CD8-positive, alpha-beta memory T cell (primary cell): ENCODE measurements around the gene CDC42EP1. TPM values are rescaled to one million over a fixed set of nuclear protein-coding genes. Genes with fewer than 3 reads are reported as not detected.

Source experiments
- CTCF ChIA-PET: fragments of 350-600 bp; sonication (Branson Sonifier 250); formaldehyde crosslinking; loops from one replicate; lab custom pipeline; 2021; ENCODE audit warnings: antibody characterized with exemption; lab: Charles Lee
- POLR2A ChIA-PET: fragments of 350-600 bp; sonication (Branson Sonifier 250); formaldehyde crosslinking; loops from one replicate; lab custom pipeline; 2021; ENCODE audit warnings: antibody characterized with exemption; lab: Charles Lee
- DNase-seq, 5 donors: peaks; one replicate each; pipeline versions ENCODE4 v3.0.0 to v3.0.0-alpha.2; 2020 to 2022; ENCODE audit warnings: mixed read lengths in 1 of 5
- H3K27ac ChIP-seq: one replicate; pipeline ENCODE4 v1.7.0; 2013; ENCODE audit warnings: low read depth, mild to moderate bottlenecking, low read length, moderate library complexity
- H3K27me3 ChIP-seq: 2 replicates; pipeline ENCODE4 v1.7.0; 2013; ENCODE audit warnings: low read length, mild to moderate bottlenecking; ENCODE audit not compliant: insufficient read depth, poor library complexity, severe bottlenecking
- H3K36me3 ChIP-seq: 2 replicates; pipeline ENCODE4 v1.7.0; 2013; ENCODE audit warnings: mild to moderate bottlenecking, low read length, moderate library complexity; ENCODE audit not compliant: insufficient read depth
- H3K4me1 ChIP-seq: 2 replicates; pipeline ENCODE4 v1.7.0; 2013; ENCODE audit warnings: mild to moderate bottlenecking, low read length, moderate library complexity; ENCODE audit not compliant: insufficient read depth
- H3K4me3 ChIP-seq: 2 replicates; pipeline ENCODE4 v1.7.0; 2013; ENCODE audit warnings: mild to moderate bottlenecking, low read length
- H3K9me3 ChIP-seq: 2 replicates; pipeline ENCODE4 v1.7.0; 2013; ENCODE audit warnings: mild to moderate bottlenecking, low read length
- H3K27ac Mint-ChIP-seq, 8 donors: one replicate each; pipeline ENCODE4 v1.8.0; 2020 to 2021; ENCODE audit warnings: mixed read lengths in 8 of 8, mild to moderate bottlenecking in 6 of 8, inconsistent platforms in 3 of 8, moderate library complexity in 3 of 8
- H3K27me3 Mint-ChIP-seq, 2 donors: one replicate each; pipeline ENCODE4 v1.8.0; 2020 to 2021; ENCODE audit warnings: mixed read lengths in 2 of 2, mild to moderate bottlenecking in 1 of 2, moderate library complexity in 1 of 2
- H3K36me3 Mint-ChIP-seq, 3 donors: one replicate each; pipeline ENCODE4 v1.8.0; 2020 to 2021; ENCODE audit warnings: mixed read lengths in 3 of 3, inconsistent platforms in 1 of 3, mild to moderate bottlenecking in 1 of 3
- H3K4me1 Mint-ChIP-seq, 3 donors: one replicate each; pipeline ENCODE4 v1.8.0; 2020 to 2021; ENCODE audit warnings: mixed read lengths in 3 of 3, inconsistent platforms in 1 of 3, mild to moderate bottlenecking in 1 of 3
- H3K4me3 Mint-ChIP-seq, 7 donors: one replicate each; pipeline ENCODE4 v1.8.0; 2020 to 2021; ENCODE audit warnings: mixed read lengths in 7 of 7, mild to moderate bottlenecking in 6 of 7, moderate library complexity in 4 of 7, inconsistent platforms in 2 of 7
- H3K9me3 Mint-ChIP-seq, 5 donors: one replicate each; pipeline ENCODE4 v1.8.0; 2020 to 2022; ENCODE audit warnings: mixed read lengths in 5 of 5, mild to moderate bottlenecking in 3 of 5, moderate library complexity in 2 of 5, inconsistent platforms in 1 of 5
- polyA plus RNA-seq: library from polyadenylated mRNA; unstranded; fragments of 300-500 nt; fragmentation: Illumina TruSeq; gene quantifications from one replicate; pipeline ENCODE4 v1.2.3, GENCODE V29; 2021
- total RNA-seq, 2 experiments: library from RNA; stranded (reverse); gene quantifications; one replicate each; pipeline ENCODE4 v1.2.3, GENCODE V29; 2021

CDC42EP1 gene
- total and polyA plus RNA-seq, 3 experiments from 2014 or later, result 0.13 to 0.31 TPM; not detected in 1

DNA sequence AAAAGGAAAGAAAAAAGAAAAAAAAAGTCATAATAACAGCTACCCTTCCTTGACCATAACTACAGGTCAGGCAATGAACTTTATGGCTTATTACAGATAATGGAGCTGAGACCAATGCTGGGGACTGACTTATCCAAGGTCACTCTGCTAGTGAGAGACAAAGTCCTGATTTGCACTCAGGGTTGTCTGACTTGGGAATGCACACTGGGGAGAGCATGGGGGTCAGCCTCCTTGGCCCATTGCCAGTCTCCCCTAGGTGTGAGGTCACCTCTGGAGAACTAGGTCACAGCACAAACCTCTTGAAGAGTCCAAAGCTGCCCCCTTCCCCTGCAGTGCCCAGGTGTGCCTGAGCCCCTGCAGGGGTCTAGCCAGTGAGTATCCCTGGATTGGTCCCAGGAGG is 5.3 kb upstream of the CDC42EP1 start:
- Mint-ChIP-seq H3K27me3 (peaks cover 24 to 56% of the 10 kb centered on the region in 2 donors), H3K27ac (no peak overlapping the region), H3K4me3 (no peak overlapping the region), H3K36me3 (no peaks in the 10 kb centered on the region), H3K9me3 (no peaks in the 10 kb centered on the region), H3K4me1 (peaks cover 0 to 8% (median 0%) of the 10 kb centered on the region in 3 donors)
- Histone ChIP-seq H3K27me3 (no peaks in the 10 kb centered on the region), H3K4me3 (no peak overlapping the region), H3K36me3 (no peaks in the 10 kb centered on the region), H3K9me3 (no peaks in the 10 kb centered on the region), H3K27ac (no peak overlapping the region), H3K4me1 (no peaks in the 10 kb centered on the region)
- CTCF ChIA-PET, result interaction anchor here (0.7 to 1.2 kb wide), 3 partner anchors 12 to 49 kb away, joined by 3 to 6 read pairs (median 4); no protein-coding TSS in a partner anchor
- DNase-seq, result no peak
- POLR2A ChIA-PET, result interaction anchor here (0.6 kb wide), 1 partner anchor 341 kb away, joined by 3 read pairs; no protein-coding TSS in a partner anchor

DNA sequence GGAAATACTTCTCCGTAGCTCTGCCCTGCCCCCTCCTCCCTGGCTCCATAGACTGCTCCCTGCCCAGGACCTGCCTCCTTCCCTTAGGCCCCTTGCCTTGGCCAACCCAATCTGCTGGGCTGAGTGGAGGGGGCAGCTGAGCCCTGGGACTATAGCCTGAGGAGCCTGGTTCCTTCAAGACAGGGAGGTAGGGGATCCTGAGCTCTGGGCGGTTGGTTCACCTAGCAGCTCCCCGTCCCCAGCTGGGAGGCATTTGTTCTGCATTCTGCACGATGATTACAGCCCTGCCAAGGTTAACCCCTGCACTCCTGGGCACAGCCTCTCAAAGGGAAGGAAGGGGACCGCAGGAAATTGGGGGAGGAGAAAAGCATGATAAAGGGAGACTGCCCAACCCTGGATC is 3.6 kb upstream of the CDC42EP1 start:
- Histone ChIP-seq H3K4me1 (peaks cover 10% of the 10 kb centered on the region), H3K27me3 (peaks cover 10% of the 10 kb centered on the region), H3K9me3 (no peaks in the 10 kb centered on the region), H3K27ac (no peak overlapping the region), H3K36me3 (no peaks in the 10 kb centered on the region), H3K4me3 (no peak overlapping the region)
- Mint-ChIP-seq H3K27me3 (peaks cover 29 to 54% of the 10 kb centered on the region in 2 donors), H3K27ac (no peak overlapping the region), H3K4me1 (peaks cover 2 to 15% (median 2%) of the 10 kb centered on the region in 3 donors), H3K36me3 (no peaks in the 10 kb centered on the region), H3K4me3 (no peak overlapping the region), H3K9me3 (no peaks in the 10 kb centered on the region)
- CTCF ChIA-PET, result interaction anchor here (3.4 kb wide), 1 partner anchor 11 kb away, joined by 20 read pairs; no protein-coding TSS in a partner anchor
- DNase-seq, result no peak
- POLR2A ChIA-PET, result no interaction called here

DNA sequence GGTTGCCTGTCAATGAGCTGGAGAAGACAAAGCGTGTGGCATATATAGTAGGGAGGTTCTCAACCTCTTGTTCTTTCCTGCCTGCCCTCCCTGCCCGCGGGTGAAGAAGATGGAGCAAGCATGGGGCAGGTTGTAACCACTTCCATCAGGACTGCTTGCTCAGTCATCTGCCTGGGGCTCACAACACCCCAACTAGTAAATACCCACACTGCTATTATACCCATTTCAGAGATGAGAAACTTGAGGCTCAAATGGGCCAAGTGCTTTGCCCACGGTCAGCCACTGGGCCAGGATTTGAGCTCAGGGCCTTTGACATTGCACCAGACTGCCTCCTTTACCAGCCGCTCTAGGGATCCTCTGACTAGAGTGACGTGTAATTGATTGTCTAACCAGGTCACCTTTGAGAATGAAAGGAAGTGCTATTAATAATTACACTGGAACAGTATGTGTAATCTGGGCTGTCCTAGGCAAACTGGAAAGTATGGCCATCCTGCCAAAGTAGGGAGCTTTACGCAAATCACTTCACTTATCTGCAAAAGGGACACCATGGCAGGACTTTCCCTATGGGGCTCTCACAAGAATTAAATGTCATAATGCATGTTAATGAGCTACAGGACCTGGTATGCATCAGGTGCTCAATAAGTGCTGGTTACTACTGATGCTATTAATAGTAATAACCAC is 2.8 kb upstream of the CDC42EP1 start:
- peaks cover 18% of the 10 kb centered on the region for H3K27me3 ChIP-seq
- H3K4me3 ChIP-seq, result no peak overlapping the region
- no peak overlapping the region for H3K27ac Mint-ChIP-seq
- no peaks in the 10 kb centered on the region for H3K36me3 Mint-ChIP-seq
- H3K4me1 ChIP-seq, result peaks cover 17% of the 10 kb centered on the region
- no peaks in the 10 kb centered on the region for H3K9me3 ChIP-seq
- CTCF ChIA-PET, result interaction anchor here (1.3 to 3.4 kb wide), 3 partner anchors 10 to 18 kb away, joined by 4 to 20 read pairs (median 5); no protein-coding TSS in a partner anchor
- H3K36me3 ChIP-seq, result no peaks in the 10 kb centered on the region
- H3K27ac ChIP-seq, result no peak overlapping the region
- H3K9me3 Mint-ChIP-seq, result no peaks in the 10 kb centered on the region
- H3K27me3 Mint-ChIP-seq, result peaks cover 34 to 61% of the 10 kb centered on the region in 2 donors
- H3K4me1 Mint-ChIP-seq, result peaks cover 9 to 23% (median 10%) of the 10 kb centered on the region in 3 donors
- POLR2A ChIA-PET, result interaction anchor here (0.6 kb wide), 1 partner anchor 918 kb away, joined by 11 read pairs; no protein-coding TSS in a partner anchor
- peak overlapping the region in 2 of 7 donors; percentile 3 to 28 for H3K4me3 Mint-ChIP-seq
- no peak for DNase-seq

DNA sequence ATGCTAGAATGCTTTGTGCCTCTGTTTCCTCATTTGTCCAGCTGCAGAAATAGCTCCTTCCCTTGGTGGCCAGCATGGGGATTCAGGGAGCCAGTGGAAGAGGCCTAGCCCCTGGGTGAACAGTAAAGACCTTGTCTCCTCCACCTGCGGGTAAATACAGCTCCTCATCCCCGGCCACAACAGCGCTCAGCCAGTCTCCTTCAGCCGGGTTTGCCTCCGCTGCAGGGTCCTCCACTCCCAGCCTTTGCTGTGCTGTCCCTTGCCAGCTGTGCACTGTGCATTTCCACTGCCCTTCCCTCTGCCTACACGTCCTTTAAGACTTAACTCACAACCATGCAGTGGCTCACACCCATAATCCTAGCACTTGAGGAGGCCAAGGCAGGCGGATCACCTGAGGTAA is 1.5 kb upstream of the CDC42EP1 start:
- Histone ChIP-seq H3K27me3 (peaks cover 26% of the 10 kb centered on the region), H3K4me3 (no peak overlapping the region), H3K9me3 (no peaks in the 10 kb centered on the region), H3K4me1 (peaks cover 18% of the 10 kb centered on the region), H3K27ac (no peak overlapping the region), H3K36me3 (no peaks in the 10 kb centered on the region)
- peaks cover 38 to 66% of the 10 kb centered on the region in 2 donors for H3K27me3 Mint-ChIP-seq
- no peaks in the 10 kb centered on the region for H3K9me3 Mint-ChIP-seq
- no peaks in the 10 kb centered on the region for H3K36me3 Mint-ChIP-seq
- POLR2A ChIA-PET, result no interaction called here
- DNase-seq, result no peak
- CTCF ChIA-PET, result interaction anchor here (0.7 to 10.4 kb wide), 3 partner anchors 9 to 34 kb away, joined by 4 to 315 read pairs (median 20); no protein-coding TSS in a partner anchor
- peaks cover 10 to 29% (median 12%) of the 10 kb centered on the region in 3 donors for H3K4me1 Mint-ChIP-seq
- H3K4me3 Mint-ChIP-seq, result no peak overlapping the region
- H3K27ac Mint-ChIP-seq, result no peak overlapping the region

DNA sequence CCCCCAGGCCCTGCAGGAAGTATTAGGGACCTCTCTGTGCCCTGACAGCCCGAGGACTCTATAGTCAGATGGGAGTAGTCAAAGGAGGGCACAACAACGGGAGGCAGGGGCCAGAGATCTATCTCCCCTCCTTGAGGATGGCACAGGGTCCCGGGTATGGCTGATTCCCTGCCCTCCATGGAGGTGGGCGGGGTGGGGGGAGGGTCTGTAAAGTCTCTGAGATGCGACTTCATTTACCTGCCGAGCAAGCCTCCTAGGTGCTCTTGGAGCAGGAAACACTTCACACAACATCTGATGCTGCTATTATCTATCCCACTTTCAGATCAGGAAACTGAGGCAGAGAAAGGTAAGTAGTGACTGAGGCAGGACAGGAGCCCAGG is 769 bp upstream of the CDC42EP1 start:
- peaks cover 26% of the 10 kb centered on the region for H3K27me3 ChIP-seq
- no peaks in the 10 kb centered on the region for H3K9me3 ChIP-seq
- H3K27ac Mint-ChIP-seq, result no peak overlapping the region
- ChIA-PET POLR2A (no interaction called here), CTCF (interaction anchor here (3.4 to 10.4 kb wide), 2 partner anchors 8 to 14 kb away, joined by 20 to 315 read pairs; no protein-coding TSS in a partner anchor)
- no peak overlapping the region for H3K27ac ChIP-seq
- no peak overlapping the region for H3K4me3 ChIP-seq
- H3K9me3 Mint-ChIP-seq, result no peaks in the 10 kb centered on the region
- peaks cover 10 to 29% (median 12%) of the 10 kb centered on the region in 3 donors for H3K4me1 Mint-ChIP-seq
- peaks cover 36 to 67% of the 10 kb centered on the region in 2 donors for H3K27me3 Mint-ChIP-seq
- no peak for DNase-seq
- H3K4me3 Mint-ChIP-seq, result peak overlapping the region in 5 of 7 donors; percentile 11 to 41 (median 32)
- H3K36me3 Mint-ChIP-seq, result no peaks in the 10 kb centered on the region
- H3K4me1 ChIP-seq, result peaks cover 18% of the 10 kb centered on the region
- no peaks in the 10 kb centered on the region for H3K36me3 ChIP-seq

DNA sequence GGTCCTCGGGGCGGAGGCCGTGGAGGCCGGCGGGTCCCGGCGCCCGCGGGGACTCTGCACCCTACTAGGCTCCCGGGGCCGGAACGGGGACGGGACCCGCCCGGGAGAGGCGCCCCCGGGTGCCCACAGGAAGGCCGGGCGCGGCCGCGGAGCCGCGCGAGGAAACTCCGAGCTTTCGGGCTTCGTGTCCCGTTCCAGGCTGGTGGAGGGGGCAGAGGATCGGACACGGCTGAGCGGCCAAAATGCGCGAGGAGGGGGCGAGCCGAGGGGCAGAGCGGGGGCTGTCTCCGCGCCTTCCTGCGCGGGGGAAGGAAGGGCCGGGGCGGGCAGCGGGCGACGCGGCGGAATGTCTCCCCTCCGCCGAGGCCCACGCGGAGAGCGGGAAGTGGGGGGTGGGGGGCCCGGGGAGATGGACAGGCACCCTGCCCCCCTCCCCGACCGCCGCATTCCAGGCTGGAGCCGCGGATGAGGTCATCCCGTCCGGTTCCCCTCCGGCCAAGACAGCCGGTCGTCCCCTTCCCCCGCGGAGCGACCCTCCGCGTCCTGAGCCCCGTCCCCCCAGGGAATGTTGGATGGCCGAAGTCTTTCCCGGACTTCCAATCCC is 430 bp downstream of the CDC42EP1 start:
- no peaks in the 10 kb centered on the region for H3K36me3 ChIP-seq
- no peaks in the 10 kb centered on the region for H3K9me3 Mint-ChIP-seq
- peak overlapping the region in 5 of 7 donors; percentile 47 to 70 (median 63) for H3K4me3 Mint-ChIP-seq
- H3K4me1 Mint-ChIP-seq, result peaks cover 10 to 30% (median 12%) of the 10 kb centered on the region in 3 donors
- H3K9me3 ChIP-seq, result no peaks in the 10 kb centered on the region
- no peak for DNase-seq
- ChIA-PET POLR2A (interaction anchor here (0.5 kb wide), 1 partner anchor 21 kb away, joined by 4 read pairs; no protein-coding TSS in a partner anchor), CTCF (interaction anchor here (1.5 to 10.4 kb wide), 3 partner anchors 9 to 30 kb away, joined by 10 to 315 read pairs (median 68); no protein-coding TSS in a partner anchor)
- H3K27me3 Mint-ChIP-seq, result peaks cover 36 to 64% of the 10 kb centered on the region in 2 donors
- H3K27ac Mint-ChIP-seq, result no peak overlapping the region
- peaks cover 19% of the 10 kb centered on the region for H3K4me1 ChIP-seq
- peak overlapping the region; percentile 57 for H3K27ac ChIP-seq
- H3K27me3 ChIP-seq, result peaks cover 26% of the 10 kb centered on the region
- H3K36me3 Mint-ChIP-seq, result no peaks in the 10 kb centered on the region
- H3K4me3 ChIP-seq, result peak overlapping the region; percentile 28

DNA sequence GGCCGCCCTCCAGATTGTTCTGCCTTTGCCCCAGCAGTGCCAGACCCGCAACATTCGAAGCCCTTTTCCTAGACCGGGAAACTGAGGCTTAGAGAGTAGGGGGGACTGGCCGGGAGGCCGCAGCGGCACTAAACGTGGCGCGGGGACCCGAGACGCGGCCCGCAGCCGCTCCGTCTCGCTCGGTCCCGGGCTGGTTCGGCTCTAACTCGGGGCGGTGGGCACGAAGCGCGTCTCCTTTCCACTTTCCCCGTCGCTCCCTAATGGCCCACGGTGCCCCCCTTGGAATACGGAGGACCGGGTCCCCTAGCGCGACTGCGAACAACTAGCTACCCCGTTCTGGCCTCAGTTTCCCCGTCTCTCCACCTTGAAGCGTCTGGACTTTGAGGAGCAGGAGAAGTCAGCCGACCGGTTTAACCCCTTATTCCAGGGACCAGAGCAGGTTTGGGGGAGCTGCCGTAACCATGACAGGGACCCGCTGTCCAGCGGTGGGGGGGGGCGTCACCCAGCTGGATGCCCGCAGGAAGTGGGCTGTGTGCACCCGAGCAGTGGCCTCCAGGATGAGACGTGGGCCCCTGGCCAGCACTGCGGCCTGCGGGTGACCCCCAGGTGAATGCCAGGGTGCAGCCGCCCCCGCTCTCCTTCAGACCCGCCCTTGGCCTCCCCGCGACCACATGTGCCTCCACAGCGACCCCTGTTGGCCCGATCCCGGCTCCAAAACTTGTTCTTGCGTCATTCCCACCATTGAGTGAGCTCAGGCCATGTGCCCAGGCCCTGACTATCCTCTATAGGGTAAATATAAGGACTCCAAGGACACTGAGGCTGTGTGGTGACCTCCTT is 1.1 kb downstream of the CDC42EP1 start:
- Mint-ChIP-seq H3K4me1 (peaks cover 15 to 35% (median 16%) of the 10 kb centered on the region in 3 donors), H3K9me3 (no peaks in the 10 kb centered on the region), H3K36me3 (no peaks in the 10 kb centered on the region), H3K4me3 (peak overlapping the region; percentile 58 to 85 (median 76)), H3K27me3 (peaks cover 34 to 60% of the 10 kb centered on the region in 2 donors), H3K27ac (peak overlapping the region in 3 of 8 donors; percentile 23 to 53 (median 36))
- H3K36me3 ChIP-seq, result no peaks in the 10 kb centered on the region
- CTCF ChIA-PET, result interaction anchor here (0.9 to 10.4 kb wide), 6 partner anchors 9 to 318 kb away, joined by 3 to 315 read pairs (median 8); partner anchors contain the start of genes LGALS2 and RAC2
- H3K4me1 ChIP-seq, result peaks cover 26% of the 10 kb centered on the region
- peak; percentile 59 to 80 (median 70) for DNase-seq
- peak overlapping the region; percentile 32 for H3K4me3 ChIP-seq
- peak overlapping the region; percentile 57 for H3K27ac ChIP-seq
- POLR2A ChIA-PET, result interaction anchor here (0.5 kb wide), 1 partner anchor 22 kb away, joined by 4 read pairs; no protein-coding TSS in a partner anchor
- H3K9me3 ChIP-seq, result no peaks in the 10 kb centered on the region
- peaks cover 26% of the 10 kb centered on the region for H3K27me3 ChIP-seq
